Skin epidermis (tissue), 12 donors: Measurements from ENCODE around the gene SLC22A3.

Experiments
- H3K27ac ChIP-seq, 21 experiments: fragments of 200-600 bp; sonication (generic) in 11 of 21; one replicate each; pipeline ENCODE4 v1.5.0; 2020; ENCODE audit warnings: mild to moderate bottlenecking in 3 of 21, inconsistent platforms in 2 of 21, moderate library complexity in 2 of 21
- H3K4me3 ChIP-seq, 7 experiments: fragments of 200-600 bp; sonication (generic) in 2 of 7; one replicate each; pipeline ENCODE4 v1.5.0; 2020; ENCODE audit warnings: inconsistent platforms in 2 of 7, mild to moderate bottlenecking in 2 of 7, moderate library complexity in 1 of 7

SLC22A3 gene

GRCh38 chr6:160396292-160396691 lies 48.1 kb downstream of the SLC22A3 start:
- Histone ChIP-seq H3K27ac (no peak overlapping the region), H3K4me3 (no peak overlapping the region)

GRCh38 chr6:160398674-160399271 lies 50.6 kb downstream of the SLC22A3 start:
- H3K4me3 ChIP-seq, result no peak overlapping the region
- peak overlapping the region in 1 of 21 experiments; percentile 45 for H3K27ac ChIP-seq

GRCh38 chr6:160400446-160400845 lies 52.3 kb downstream of the SLC22A3 start:
- no peak overlapping the region for H3K27ac ChIP-seq
- H3K4me3 ChIP-seq, result no peak overlapping the region

- H3K4me3 ChIP-seq, result no peak overlapping the region
- H3K27ac ChIP-seq, result no peak overlapping the region
Measured at GRCh38 chr6:160408528-160408927, 60.4 kb downstream of the SLC22A3 start.

- Histone ChIP-seq H3K27ac (no peak overlapping the region), H3K4me3 (no peak overlapping the region)
Measured at GRCh38 chr6:160412993-160413392, 64.8 kb downstream of the SLC22A3 start.

GRCh38 chr6:160417146-160417545 lies 69.0 kb downstream of the SLC22A3 start:
- Histone ChIP-seq H3K4me3 (no peak overlapping the region), H3K27ac (no peak overlapping the region)

GRCh38 chr6:160417550-160417949 lies 69.4 kb downstream of the SLC22A3 start:
- no peak overlapping the region for H3K4me3 ChIP-seq

GRCh38 chr6:160418370-160418769 lies 70.2 kb downstream of the SLC22A3 start:
- H3K27ac ChIP-seq, result no peak overlapping the region
- no peak overlapping the region for H3K4me3 ChIP-seq

More at GRCh38 chr6:160417550-160417949, 69.4 kb downstream of the SLC22A3 start:
- H3K27ac ChIP-seq, result no peak overlapping the region

- H3K27ac ChIP-seq, result no peak overlapping the region
- H3K4me3 ChIP-seq, result no peak overlapping the region
Measured at GRCh38 chr6:160419488-160419887, 71.3 kb downstream of the SLC22A3 start.

GRCh38 chr6:160420253-160420968 lies 72.2 kb downstream of the SLC22A3 start:
- Histone ChIP-seq H3K4me3 (no peak overlapping the region), H3K27ac (peak overlapping the region in 5 of 21 experiments; percentile 25 to 73 (median 45))

GRCh38 chr6:160420969-160421556 lies 72.9 kb downstream of the SLC22A3 start:
- peak overlapping the region in 5 of 21 experiments; percentile 25 to 73 (median 51) for H3K27ac ChIP-seq
- no peak overlapping the region for H3K4me3 ChIP-seq

GRCh38 chr6:160421854-160422253 lies 73.7 kb downstream of the SLC22A3 start:
- no peak overlapping the region for H3K4me3 ChIP-seq
- H3K27ac ChIP-seq, result peak overlapping the region in 3 of 21 experiments; percentile 51 to 73 (median 65)

- H3K27ac ChIP-seq, result no peak overlapping the region
- H3K4me3 ChIP-seq, result no peak overlapping the region
Measured at GRCh38 chr6:160424256-160424655, 76.1 kb downstream of the SLC22A3 start.

- H3K4me3 ChIP-seq, result no peak overlapping the region
- H3K27ac ChIP-seq, result no peak overlapping the region
Measured at GRCh38 chr6:160426136-160426535, 78.0 kb downstream of the SLC22A3 start.

- H3K4me3 ChIP-seq, result no peak overlapping the region
- peak overlapping the region in 2 of 21 experiments; percentile 15 to 39 for H3K27ac ChIP-seq
Measured at GRCh38 chr6:160427312-160428068, 79.3 kb downstream of the SLC22A3 start.

GRCh38 chr6:160428069-160428430 lies 79.9 kb downstream of the SLC22A3 start:
- no peak overlapping the region for H3K27ac ChIP-seq
- H3K4me3 ChIP-seq, result no peak overlapping the region

- no peak overlapping the region for H3K27ac ChIP-seq
- H3K4me3 ChIP-seq, result no peak overlapping the region
Measured at GRCh38 chr6:160428818-160429619, 80.8 kb downstream of the SLC22A3 start.

- Histone ChIP-seq H3K27ac (no peak overlapping the region), H3K4me3 (no peak overlapping the region)
Measured at GRCh38 chr6:160429620-160429895, 81.4 kb downstream of the SLC22A3 start.

- Histone ChIP-seq H3K27ac (peak overlapping the region in 3 of 21 experiments; percentile 26 to 59 (median 54)), H3K4me3 (no peak overlapping the region)
Measured at GRCh38 chr6:160430203-160430602, 82.0 kb downstream of the SLC22A3 start.

GRCh38 chr6:160430751-160431150 lies 82.6 kb downstream of the SLC22A3 start:
- H3K27ac ChIP-seq, result peak overlapping the region in 3 of 21 experiments; percentile 26 to 59 (median 54)
- no peak overlapping the region for H3K4me3 ChIP-seq
